Glutamatergic neuron (in vitro differentiated cells): ENCODE measurements around the gene MBD3L5. TPM values are rescaled to one million over a fixed set of nuclear protein-coding genes. Genes with fewer than 3 reads are reported as not detected.

Experiments
- DNase-seq: peaks from one replicate; pipeline ENCODE4 v3.0.0; 2022
- H3K27ac Mint-ChIP-seq: one replicate; pipeline ENCODE4 v1.8.0; 2020; ENCODE audit warnings: mild to moderate bottlenecking, mixed read lengths, inconsistent platforms; ENCODE audit not compliant: unreplicated experiment
- H3K27me3 Mint-ChIP-seq: one replicate; pipeline ENCODE4 v1.8.0; 2020; ENCODE audit warnings: mild to moderate bottlenecking, moderate library complexity, mixed read lengths, inconsistent platforms; ENCODE audit not compliant: unreplicated experiment
- H3K36me3 Mint-ChIP-seq: one replicate; pipeline ENCODE4 v1.8.0; 2020; ENCODE audit warnings: mild to moderate bottlenecking, mixed read lengths, inconsistent platforms; ENCODE audit not compliant: unreplicated experiment
- H3K4me1 Mint-ChIP-seq: one replicate; pipeline ENCODE4 v1.8.0; 2020; ENCODE audit warnings: mild to moderate bottlenecking, low read depth, mixed read lengths, inconsistent platforms; ENCODE audit not compliant: unreplicated experiment
- H3K4me3 Mint-ChIP-seq: one replicate; pipeline ENCODE4 v1.8.0; 2020; ENCODE audit warnings: mild to moderate bottlenecking, mixed read lengths, inconsistent platforms; ENCODE audit not compliant: unreplicated experiment
- H3K9me3 Mint-ChIP-seq: one replicate; pipeline ENCODE4 v1.8.0; 2020; ENCODE audit warnings: mild to moderate bottlenecking, moderate library complexity, mixed read lengths, inconsistent platforms; ENCODE audit not compliant: unreplicated experiment
- total RNA-seq: library from RNA; stranded (reverse); fragmentation: NEBNext Ultra II Directional; extraction: Animal tissue kit (Norgen Biotek cat#: 25700); gene quantifications from one replicate; pipeline ENCODE4 v1.2.1, GENCODE V29; 2021; ENCODE audit not compliant: unreplicated experiment
- TF ChIP-seq, protein P1 (sequence below): fragments of 200-600 bp; sonication (generic); IDR thresholded peaks from one replicate; pipeline ENCODE4 v1.5.0; 2021; ENCODE audit not compliant: partially characterized antibody, unreplicated experiment

The MBD3L5 gene
- total RNA-seq, 1 donor from 2014 or later, result not detected

GRCh38 chr19:7074705-7075282, 44.4 kb downstream of the MBD3L5 start:
- no peak overlapping the region for H3K4me3 Mint-ChIP-seq
- peaks cover 2% of the 10 kb centered on the region for H3K27me3 Mint-ChIP-seq
- H3K9me3 Mint-ChIP-seq, result peaks cover 11% of the 10 kb centered on the region
- H3K36me3 Mint-ChIP-seq, result peaks cover 45% of the 10 kb centered on the region
- H3K27ac Mint-ChIP-seq, result no peak overlapping the region
- DNase-seq, result no peak
- no peaks in the 10 kb centered on the region for H3K4me1 Mint-ChIP-seq
- TF ChIP-seq, protein P1, sequence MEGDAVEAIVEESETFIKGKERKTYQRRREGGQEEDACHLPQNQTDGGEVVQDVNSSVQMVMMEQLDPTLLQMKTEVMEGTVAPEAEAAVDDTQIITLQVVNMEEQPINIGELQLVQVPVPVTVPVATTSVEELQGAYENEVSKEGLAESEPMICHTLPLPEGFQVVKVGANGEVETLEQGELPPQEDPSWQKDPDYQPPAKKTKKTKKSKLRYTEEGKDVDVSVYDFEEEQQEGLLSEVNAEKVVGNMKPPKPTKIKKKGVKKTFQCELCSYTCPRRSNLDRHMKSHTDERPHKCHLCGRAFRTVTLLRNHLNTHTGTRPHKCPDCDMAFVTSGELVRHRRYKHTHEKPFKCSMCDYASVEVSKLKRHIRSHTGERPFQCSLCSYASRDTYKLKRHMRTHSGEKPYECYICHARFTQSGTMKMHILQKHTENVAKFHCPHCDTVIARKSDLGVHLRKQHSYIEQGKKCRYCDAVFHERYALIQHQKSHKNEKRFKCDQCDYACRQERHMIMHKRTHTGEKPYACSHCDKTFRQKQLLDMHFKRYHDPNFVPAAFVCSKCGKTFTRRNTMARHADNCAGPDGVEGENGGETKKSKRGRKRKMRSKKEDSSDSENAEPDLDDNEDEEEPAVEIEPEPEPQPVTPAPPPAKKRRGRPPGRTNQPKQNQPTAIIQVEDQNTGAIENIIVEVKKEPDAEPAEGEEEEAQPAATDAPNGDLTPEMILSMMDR, result no peak

- no peaks in the 10 kb centered on the region for H3K4me1 Mint-ChIP-seq
- H3K27me3 Mint-ChIP-seq, result peaks cover 2% of the 10 kb centered on the region
- TF ChIP-seq, protein P1, result no peak
- no peak overlapping the region for H3K27ac Mint-ChIP-seq
- H3K4me3 Mint-ChIP-seq, result no peak overlapping the region
- H3K36me3 Mint-ChIP-seq, result peaks cover 56% of the 10 kb centered on the region
- H3K9me3 Mint-ChIP-seq, result peaks cover 15% of the 10 kb centered on the region
- no peak for DNase-seq
Observed at GRCh38 chr19:7076151-7076550, 45.8 kb downstream of the MBD3L5 start.

GRCh38 chr19:7078008-7078407, 47.6 kb downstream of the MBD3L5 start:
- Mint-ChIP-seq H3K4me1 (no peaks in the 10 kb centered on the region), H3K36me3 (peaks cover 68% of the 10 kb centered on the region), H3K27me3 (peaks cover 3% of the 10 kb centered on the region), H3K9me3 (peaks cover 23% of the 10 kb centered on the region), H3K4me3 (no peak overlapping the region), H3K27ac (no peak overlapping the region)
- TF ChIP-seq, protein P1, result no peak
- no peak for DNase-seq

Other genes starting within 250 kb of the MBD3L5 start
- gene ADGRE1, start 143.0 kb upstream of the MBD3L5 start, total RNA-seq, result not detected
- 1.5 TPM for gene MBD3L2B, start 9.1 kb upstream of the MBD3L5 start, total RNA-seq
- gene MBD3L4, start 9.6 kb downstream of the MBD3L5 start, total RNA-seq, result not detected
- 1.5 TPM for gene MBD3L2, start 18.7 kb downstream of the MBD3L5 start, total RNA-seq
- 1.3 TPM for gene MBD3L3, start 28.1 kb downstream of the MBD3L5 start, total RNA-seq
- gene ZNF557, start 39.1 kb downstream of the MBD3L5 start, total RNA-seq, result 13.7 TPM